Suprapubic skin (tissue), 4 donors: Measurements from ENCODE around the gene PPP3CB. TPM values are rescaled to one million over a fixed set of nuclear protein-coding genes. Genes with fewer than 3 reads are reported as not detected.

Experiments used
- DNase-seq, 2 donors: peaks; one replicate each; pipeline ENCODE4 v3.0.0-alpha.2; 2019; ENCODE audit warnings: low spot score in 2 of 2
- H3K27ac ChIP-seq: fragments of 200-600 bp; sonication (generic); one replicate; pipeline ENCODE4 v1.5.1; 2019
- H3K27me3 ChIP-seq: fragments of 200-600 bp; sonication (generic); one replicate; pipeline ENCODE4 v1.5.1; 2019
- H3K36me3 ChIP-seq: fragments of 200-600 bp; sonication (generic); one replicate; pipeline ENCODE4 v1.5.1; 2019
- H3K4me1 ChIP-seq: fragments of 200-600 bp; sonication (generic); one replicate; pipeline ENCODE4 v1.5.1; 2019
- H3K4me3 ChIP-seq: fragments of 200-600 bp; sonication (generic); one replicate; pipeline ENCODE4 v1.5.1; 2019; ENCODE audit warnings: mild to moderate bottlenecking
- H3K9me3 ChIP-seq: fragments of 200-600 bp; sonication (generic); one replicate; pipeline ENCODE4 v1.5.1; 2019
- EP300 ChIP-seq: sonication (generic); formaldehyde crosslinking; IDR thresholded peaks from one replicate; pipeline ENCODE4 v1.6.1; 2017; ENCODE audit warnings: antibody characterized with exemption
- POLR2A ChIP-seq, 2 donors: fragments of 450-650 bp; IDR thresholded peaks; one replicate each; pipeline ENCODE4 v1.6.1; 2017; ENCODE audit warnings: antibody characterized with exemption in 2 of 2, mild to moderate bottlenecking in 2 of 2, moderate library complexity in 2 of 2
- POLR2AphosphoS5 ChIP-seq, 3 donors: sonication (generic); formaldehyde crosslinking; IDR thresholded peaks; one replicate each; pipeline ENCODE4 v1.6.1; 2017; ENCODE audit warnings: antibody characterized with exemption in 3 of 3
- WGBS: methylation state at CpG from one replicate; pipeline ENCODE4 v1.1.5; 2018; 5-methylcytosine and 5-hydroxymethylcytosine counted together
- total RNA-seq, 4 donors: library from RNA; depleted of rRNA; stranded (reverse); fragments of >200 nt; gene quantifications; one replicate each; pipeline ENCODE4 v1.1.0, GENCODE V29; 2016
- TF ChIP-seq, protein P1 (sequence below), 2 donors: fragments of 200-600 bp in 1 of 2; fragments of 450-650 bp in 1 of 2; sonication (generic) in 1 of 2; IDR thresholded peaks; one replicate each; pipeline ENCODE4 v1.5.1; 2016 to 2019; ENCODE audit warnings: antibody characterized with exemption in 2 of 2, mild to moderate bottlenecking in 1 of 2, moderate library complexity in 1 of 2

PPP3CB gene
- total RNA-seq, 4 donors from 2014 or later: 24.9 to 45.4 (median 30.5) TPM

DNA sequence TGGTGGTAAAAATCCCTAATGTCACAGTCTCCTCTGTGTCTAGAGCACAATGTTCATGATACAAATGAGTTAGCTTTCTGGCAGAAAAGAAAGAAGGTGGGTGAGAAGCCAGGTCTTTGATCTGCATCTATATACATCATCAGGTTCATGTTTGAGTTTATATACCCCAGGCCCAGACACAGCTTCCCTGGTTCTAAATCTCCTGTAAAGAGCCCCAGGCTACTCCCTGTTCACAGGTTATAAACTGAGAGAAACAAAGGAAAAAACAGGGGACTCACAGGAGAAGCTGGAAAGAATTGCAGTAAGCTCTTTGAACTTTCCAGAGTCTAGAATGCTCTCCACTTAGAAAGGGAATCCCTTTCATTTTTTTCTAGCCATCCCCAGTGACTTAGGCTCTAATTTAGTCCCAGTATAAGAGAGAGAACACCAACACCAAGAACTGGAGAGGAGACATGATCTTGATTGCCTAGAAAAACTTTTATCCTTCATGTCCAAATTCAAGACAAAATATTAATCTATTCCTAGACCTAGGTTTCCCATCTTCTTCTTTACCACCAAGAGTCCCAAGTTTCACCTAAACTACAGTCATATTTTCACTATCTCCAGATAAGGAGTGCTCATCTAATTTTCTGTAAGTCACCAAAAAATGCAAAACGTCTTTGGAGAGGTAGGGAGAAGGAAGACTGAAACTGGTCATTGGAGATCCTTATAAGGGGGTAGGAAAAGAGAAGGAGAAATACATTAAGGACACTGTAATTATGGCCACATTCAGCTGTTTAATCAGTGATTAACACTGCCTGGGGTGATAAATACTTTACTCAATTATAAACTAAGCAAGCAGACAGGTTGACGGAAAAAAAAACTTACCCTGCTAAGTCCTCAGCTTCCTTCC is 62.9 kb downstream of the PPP3CB start:
- Histone ChIP-seq H3K4me1 (no peaks in the 10 kb centered on the region), H3K36me3 (peaks cover 19% of the 10 kb centered on the region), H3K4me3 (no peak overlapping the region), H3K27me3 (no peaks in the 10 kb centered on the region), H3K27ac (no peak overlapping the region), H3K9me3 (no peaks in the 10 kb centered on the region)
- WGBS: 61% methylated on average over 2 of the region's 2 CpGs
- TF ChIP-seq, protein P1, sequence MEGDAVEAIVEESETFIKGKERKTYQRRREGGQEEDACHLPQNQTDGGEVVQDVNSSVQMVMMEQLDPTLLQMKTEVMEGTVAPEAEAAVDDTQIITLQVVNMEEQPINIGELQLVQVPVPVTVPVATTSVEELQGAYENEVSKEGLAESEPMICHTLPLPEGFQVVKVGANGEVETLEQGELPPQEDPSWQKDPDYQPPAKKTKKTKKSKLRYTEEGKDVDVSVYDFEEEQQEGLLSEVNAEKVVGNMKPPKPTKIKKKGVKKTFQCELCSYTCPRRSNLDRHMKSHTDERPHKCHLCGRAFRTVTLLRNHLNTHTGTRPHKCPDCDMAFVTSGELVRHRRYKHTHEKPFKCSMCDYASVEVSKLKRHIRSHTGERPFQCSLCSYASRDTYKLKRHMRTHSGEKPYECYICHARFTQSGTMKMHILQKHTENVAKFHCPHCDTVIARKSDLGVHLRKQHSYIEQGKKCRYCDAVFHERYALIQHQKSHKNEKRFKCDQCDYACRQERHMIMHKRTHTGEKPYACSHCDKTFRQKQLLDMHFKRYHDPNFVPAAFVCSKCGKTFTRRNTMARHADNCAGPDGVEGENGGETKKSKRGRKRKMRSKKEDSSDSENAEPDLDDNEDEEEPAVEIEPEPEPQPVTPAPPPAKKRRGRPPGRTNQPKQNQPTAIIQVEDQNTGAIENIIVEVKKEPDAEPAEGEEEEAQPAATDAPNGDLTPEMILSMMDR (IDR thresholded peaks at IDR 0.05): no peak
- TF ChIP-seq POLR2A (IDR thresholded peaks at IDR 0.05) (no peak), EP300 (no peak), POLR2AphosphoS5 (IDR thresholded peaks at IDR 0.05) (no peak)
- no peak for DNase-seq

DNA sequence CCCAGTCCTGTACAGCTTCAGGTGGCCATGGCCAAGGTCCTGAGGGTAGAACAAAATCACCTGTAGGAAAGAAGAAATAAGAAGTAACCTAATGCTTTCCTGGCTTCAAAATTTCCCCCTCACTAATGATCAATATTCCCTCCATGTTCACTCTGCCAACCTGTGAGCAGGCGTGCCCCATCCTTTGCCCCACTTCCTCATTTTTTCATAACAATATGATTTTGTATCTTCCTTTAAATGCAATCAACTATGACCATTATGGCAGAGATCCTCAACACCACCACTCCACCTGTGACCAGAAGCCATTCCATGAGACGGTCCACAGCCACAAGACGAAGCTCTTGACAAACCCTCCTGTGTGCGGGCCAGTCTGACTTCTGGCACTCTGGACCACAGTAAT is 69.5 kb downstream of the PPP3CB start:
- Histone ChIP-seq H3K9me3 (no peaks in the 10 kb centered on the region), H3K27ac (no peak overlapping the region), H3K36me3 (peaks cover 47% of the 10 kb centered on the region), H3K4me3 (no peak overlapping the region), H3K4me1 (peaks cover 3% of the 10 kb centered on the region), H3K27me3 (no peaks in the 10 kb centered on the region)
- TF ChIP-seq, protein P1 (IDR thresholded peaks at IDR 0.05): no peak
- TF ChIP-seq POLR2AphosphoS5 (IDR thresholded peaks at IDR 0.05) (no peak), POLR2A (IDR thresholded peaks at IDR 0.05) (no peak), EP300 (no peak)
- over 99% methylated on average over 4 of the region's 4 CpGs for WGBS
- DNase-seq: no peak

DNA sequence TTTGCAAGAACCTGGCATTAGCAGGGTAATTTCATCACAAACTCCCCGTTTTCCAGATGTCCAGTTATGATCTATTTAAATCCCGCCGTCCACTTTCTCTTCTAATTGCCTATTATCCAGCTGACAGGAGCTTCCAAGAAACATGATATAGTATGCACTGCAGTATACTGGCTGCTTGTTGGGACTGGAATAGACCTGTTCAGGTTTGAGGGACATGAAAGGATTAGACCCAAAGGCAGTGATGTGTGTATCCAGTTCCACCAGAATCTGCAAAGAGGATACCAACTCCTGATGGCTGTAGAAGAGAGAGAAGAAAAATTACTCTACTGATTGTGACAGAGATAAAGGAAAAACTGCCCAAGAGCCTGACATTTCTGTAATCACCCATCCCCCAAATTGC is 71.3 kb downstream of the PPP3CB start:
- TF ChIP-seq POLR2AphosphoS5 (IDR thresholded peaks at IDR 0.05) (no peak), POLR2A (IDR thresholded peaks at IDR 0.05) (no peak), EP300 (no peak)
- TF ChIP-seq, protein P1 (IDR thresholded peaks at IDR 0.05): no peak
- Histone ChIP-seq H3K36me3 (peaks cover 47% of the 10 kb centered on the region), H3K27me3 (no peaks in the 10 kb centered on the region), H3K9me3 (no peaks in the 10 kb centered on the region), H3K4me3 (no peak overlapping the region), H3K27ac (no peak overlapping the region), H3K4me1 (peaks cover 3% of the 10 kb centered on the region)
- WGBS: 72% methylated on average over 3 of the region's 3 CpGs
- DNase-seq: no peak

DNA sequence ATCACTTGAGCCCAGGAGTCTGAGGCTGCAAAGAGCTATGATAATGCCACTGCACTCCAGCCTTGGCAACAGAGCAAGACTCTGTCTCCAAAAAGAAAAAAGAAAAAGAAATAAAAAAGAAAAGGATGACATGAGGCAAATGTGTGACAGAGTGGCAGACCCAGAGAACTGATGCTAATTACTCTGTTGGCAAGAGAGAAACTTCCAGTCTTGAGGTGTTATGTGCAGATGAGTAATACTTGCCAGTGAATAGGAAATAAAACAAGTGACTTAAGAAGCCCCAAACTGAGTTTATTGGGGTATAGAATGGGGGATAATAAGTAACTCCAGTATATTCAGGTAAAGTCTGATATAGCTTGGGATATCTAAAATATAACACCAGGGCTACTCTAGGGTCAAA is 72.5 kb downstream of the PPP3CB start:
- no peaks in the 10 kb centered on the region for H3K27me3 ChIP-seq
- H3K4me1 ChIP-seq: peaks cover 3% of the 10 kb centered on the region
- TF ChIP-seq POLR2AphosphoS5 (IDR thresholded peaks at IDR 0.05) (no peak), EP300 (no peak), POLR2A (IDR thresholded peaks at IDR 0.05) (no peak)
- TF ChIP-seq, protein P1 (IDR thresholded peaks at IDR 0.05): no peak
- H3K36me3 ChIP-seq: peaks cover 47% of the 10 kb centered on the region
- H3K27ac ChIP-seq: no peak overlapping the region
- H3K4me3 ChIP-seq: no peak overlapping the region
- DNase-seq: no peak
- H3K9me3 ChIP-seq: no peaks in the 10 kb centered on the region

DNA sequence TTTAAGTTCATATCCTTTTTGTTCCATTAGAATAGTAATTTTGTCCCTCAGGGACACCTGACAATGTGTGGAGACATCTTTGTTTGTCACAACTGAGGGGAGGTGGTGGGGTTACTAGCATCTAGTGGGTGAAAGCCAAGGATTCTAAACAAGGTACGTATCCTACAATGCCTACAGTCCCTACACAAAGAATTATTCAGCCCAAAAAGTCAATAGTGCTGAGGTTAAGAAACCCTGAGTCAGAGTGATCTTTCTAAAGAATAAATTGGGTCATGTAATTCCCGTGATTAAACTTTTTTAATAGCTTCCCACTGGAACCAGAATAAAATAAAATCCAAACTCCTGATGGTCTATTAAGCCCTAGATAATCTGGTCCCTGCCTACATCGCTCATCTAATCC is 79.3 kb downstream of the PPP3CB start:
- Histone ChIP-seq H3K4me1 (peaks cover 25% of the 10 kb centered on the region), H3K9me3 (no peaks in the 10 kb centered on the region), H3K27ac (no peak overlapping the region), H3K27me3 (no peaks in the 10 kb centered on the region), H3K36me3 (no peaks in the 10 kb centered on the region), H3K4me3 (no peak overlapping the region)
- TF ChIP-seq EP300 (no peak), POLR2AphosphoS5 (IDR thresholded peaks at IDR 0.05) (no peak), POLR2A (IDR thresholded peaks at IDR 0.05) (no peak)
- TF ChIP-seq, protein P1 (IDR thresholded peaks at IDR 0.05): no peak
- 94% methylated on average over 3 of the region's 3 CpGs for WGBS
- no peak for DNase-seq
